Ureter (tissue), 1 donor: Measurements from ENCODE around the gene PARD3. TPM values are rescaled to one million over a fixed set of nuclear protein-coding genes. Genes with fewer than 3 reads are reported as not detected.

Experiments used
- DNase-seq: peaks from one replicate; pipeline ENCODE4 v3.0.0-alpha.2; 2020; ENCODE audit warnings: low spot score
- total RNA-seq: library from RNA; stranded (reverse); gene quantifications from one replicate; pipeline ENCODE4 v1.2.4, GENCODE V29; 2023
- donor health status: DM: yes; HTN: yes; CAD: no.

PARD3 gene
- total RNA-seq, 1 donor from 2014 or later = 73.5 TPM

GRCh38 chr10:34160595-34160994, 654.5 kb downstream of the PARD3 start:
- no peak for DNase-seq

- DNase-seq = no peak
Observed at GRCh38 chr10:34157501-34157900, 657.6 kb downstream of the PARD3 start.

DNA sequence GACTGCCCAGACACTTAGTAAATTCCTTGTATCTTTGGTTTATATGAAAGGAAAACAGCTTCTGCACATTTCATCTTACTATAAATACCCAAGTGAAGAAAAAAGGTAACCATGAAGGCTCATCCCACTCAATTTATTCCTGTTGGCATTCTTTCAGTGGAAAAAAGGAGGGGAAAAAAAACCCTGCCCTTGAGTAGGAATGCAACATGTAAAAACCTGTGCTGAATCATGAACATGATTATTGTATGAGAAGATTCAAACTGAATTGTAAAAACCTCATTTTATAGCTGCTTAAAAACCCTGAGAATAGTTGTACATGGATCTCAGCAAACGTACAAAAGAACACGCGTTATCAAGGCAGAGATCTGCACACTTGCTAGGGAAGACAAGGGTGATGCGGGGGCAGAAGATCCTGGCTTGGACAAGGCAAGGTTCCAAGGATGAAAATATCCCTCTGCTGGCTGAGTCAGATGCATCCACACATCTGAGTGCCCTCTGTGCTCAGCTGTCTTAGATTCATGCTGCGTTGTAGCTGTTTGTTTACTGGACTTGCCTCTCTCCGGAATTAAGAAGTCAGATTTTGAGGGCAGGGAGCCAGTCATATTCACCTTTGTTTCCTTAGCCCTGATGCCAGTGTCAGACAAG, 658.2 kb downstream of the PARD3 start:
- no peak for DNase-seq

DNA sequence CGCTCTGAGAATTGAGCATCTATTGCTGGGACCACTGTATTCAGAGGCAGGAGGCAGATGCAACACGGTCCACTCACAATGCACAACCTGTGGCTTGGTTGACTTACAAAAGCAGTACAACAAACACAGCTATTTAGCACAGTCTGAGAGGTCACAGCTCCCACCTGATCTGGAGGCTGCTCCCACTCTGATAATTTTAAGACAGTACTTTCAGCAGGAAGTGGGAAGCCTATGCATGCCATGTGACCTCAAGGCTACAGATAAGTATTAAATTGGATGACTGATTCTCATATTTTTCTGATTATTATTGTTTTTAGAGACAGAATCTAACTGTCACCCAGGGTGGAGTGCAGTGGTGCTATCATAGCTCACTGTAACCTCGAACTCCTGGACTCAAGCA, 659.3 kb downstream of the PARD3 start:
- DNase-seq = no peak

- DNase-seq = no peak
Observed at GRCh38 chr10:34154383-34154900, 660.7 kb downstream of the PARD3 start.

DNA sequence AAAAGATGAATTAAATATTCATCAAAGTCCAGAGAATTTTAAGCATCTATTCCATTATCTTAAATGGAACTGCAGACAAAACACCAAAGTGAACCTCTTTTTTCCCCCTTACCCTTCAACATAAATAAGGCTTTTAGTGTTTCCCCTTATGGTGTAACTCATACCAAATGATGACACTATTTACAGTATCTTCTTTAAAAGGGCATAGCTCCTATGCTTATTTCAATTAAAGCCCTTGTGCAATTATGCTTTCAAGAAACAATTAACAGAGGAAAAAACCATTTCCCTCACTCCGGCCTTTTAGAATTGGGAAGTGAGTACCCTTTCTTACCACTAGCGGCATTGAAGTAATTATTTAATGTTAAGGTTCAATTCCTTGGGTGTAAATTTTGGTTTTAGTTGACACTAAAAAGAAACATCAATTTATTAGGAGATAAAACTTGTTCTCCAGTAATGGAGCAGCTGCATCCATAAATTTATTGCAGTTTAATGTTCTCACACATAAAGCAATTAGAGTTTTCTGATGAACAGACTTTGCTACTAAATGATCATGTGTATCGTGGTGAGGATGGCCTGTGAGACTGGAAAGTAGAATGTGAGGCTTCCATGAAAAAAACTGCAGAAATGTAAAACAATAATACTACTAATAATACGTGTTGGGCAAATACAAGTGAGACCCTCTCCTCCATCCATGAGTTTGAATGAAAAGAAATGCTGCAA, 661.3 kb downstream of the PARD3 start:
- DNase-seq = no peak

DNA sequence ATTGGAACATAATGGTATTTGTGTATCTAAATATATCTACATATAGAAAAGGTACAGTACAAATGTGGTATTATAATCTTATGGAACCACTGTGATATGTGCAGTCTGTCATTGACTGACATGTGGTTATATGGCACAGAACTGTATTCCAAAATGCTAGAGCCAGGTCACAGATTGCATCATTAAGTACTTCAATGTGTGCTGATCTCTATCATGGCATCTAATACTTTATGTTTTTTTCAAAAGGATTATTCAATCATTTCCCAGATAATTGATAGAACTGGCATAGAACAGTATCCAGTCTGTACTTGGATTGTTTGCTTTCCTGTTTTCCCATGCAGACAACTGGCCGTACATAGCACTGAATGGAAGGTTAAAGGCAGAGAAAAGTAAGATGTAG, 662.7 kb downstream of the PARD3 start:
- no peak for DNase-seq

DNA sequence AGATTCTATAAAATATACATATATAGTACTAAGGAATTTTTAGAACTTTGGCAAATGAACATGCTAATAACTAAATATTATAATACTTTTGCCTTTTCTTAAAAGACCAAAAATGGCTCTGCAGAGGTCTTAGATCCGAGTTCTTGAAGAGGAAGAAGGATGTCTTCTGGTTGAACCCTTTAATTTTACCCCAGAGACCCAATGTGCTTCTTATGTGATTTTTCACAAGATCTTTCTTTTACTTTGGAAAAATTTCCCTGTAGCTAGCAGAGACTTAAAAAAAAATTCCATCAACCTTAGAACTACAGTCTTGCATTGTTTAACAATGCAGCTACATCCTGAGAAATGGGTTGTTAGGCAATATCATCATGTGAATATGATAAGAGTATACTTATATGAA, 663.2 kb downstream of the PARD3 start:
- DNase-seq = no peak

- no peak for DNase-seq
Observed at GRCh38 chr10:34151481-34151880, 663.6 kb downstream of the PARD3 start.

DNA sequence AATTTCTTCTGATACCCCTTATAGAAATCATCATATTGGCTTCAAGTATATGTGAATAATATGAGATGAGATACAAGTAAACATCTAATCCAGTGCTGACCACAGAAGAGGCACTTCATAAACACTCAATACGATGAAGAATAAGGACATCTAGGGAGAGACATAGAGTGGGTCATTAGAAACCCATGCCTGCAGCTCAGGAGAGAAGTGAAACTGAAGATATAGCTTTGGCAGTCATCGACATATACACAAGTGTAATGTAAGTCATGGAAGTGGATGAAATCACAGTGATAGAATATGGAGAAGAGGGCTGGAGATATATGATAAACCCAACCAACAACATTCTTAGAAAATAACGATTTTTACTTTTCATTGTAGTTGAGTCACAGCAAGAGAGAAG, 665.0 kb downstream of the PARD3 start:
- no peak for DNase-seq

- DNase-seq = no peak
Observed at GRCh38 chr10:34148305-34148657, 666.8 kb downstream of the PARD3 start.

GRCh38 chr10:34147641-34148304, 667.3 kb downstream of the PARD3 start:
- no peak for DNase-seq

- no peak for DNase-seq
Observed at GRCh38 chr10:34145715-34146114, 669.4 kb downstream of the PARD3 start.

- no peak for DNase-seq
Observed at GRCh38 chr10:34143466-34143865, 671.6 kb downstream of the PARD3 start.

- DNase-seq = no peak
Observed at GRCh38 chr10:34141032-34141680, 673.9 kb downstream of the PARD3 start.

DNA sequence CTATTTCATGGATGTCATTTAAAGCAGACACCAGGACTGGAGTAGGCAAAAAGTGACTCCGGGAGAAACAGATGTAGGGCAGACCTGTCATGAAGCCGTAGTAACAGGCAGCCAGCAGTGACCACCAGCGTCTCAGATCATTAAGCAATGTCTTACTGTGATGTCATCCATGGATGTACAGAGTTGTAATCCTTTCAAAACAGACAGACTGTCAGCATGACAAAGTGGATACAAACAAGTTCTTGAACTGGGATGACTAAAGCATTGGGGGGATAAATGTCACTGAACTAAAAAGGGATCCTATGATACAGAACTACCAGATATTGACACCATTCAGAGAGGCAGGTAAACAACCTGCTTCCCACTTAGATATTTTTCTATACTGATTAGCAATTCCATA, 675.5 kb downstream of the PARD3 start:
- DNase-seq = no peak

- DNase-seq = no peak
Observed at GRCh38 chr10:34137955-34138354, 677.1 kb downstream of the PARD3 start.

DNA sequence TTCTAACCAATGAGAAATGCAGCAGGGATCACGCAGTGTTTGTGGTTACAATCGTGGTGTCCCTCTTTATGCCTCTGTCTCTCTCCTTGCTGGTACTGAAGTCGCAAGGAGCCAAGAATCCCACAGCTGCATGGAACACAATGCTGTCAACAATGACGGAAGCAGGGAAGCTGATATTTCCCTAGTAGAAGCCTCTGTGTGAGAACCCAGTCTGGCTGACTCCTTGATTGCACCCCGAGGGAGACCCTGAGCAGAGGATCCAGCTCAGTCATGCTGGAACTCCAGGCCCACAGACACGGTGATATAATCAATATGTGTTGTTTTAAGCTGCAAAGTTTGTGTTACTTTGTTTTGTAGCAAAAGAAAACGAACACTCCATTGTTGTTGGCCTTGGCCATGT, 677.9 kb downstream of the PARD3 start:
- no peak for DNase-seq

- DNase-seq = no peak
Observed at GRCh38 chr10:34135515-34135914, 679.6 kb downstream of the PARD3 start.

DNA sequence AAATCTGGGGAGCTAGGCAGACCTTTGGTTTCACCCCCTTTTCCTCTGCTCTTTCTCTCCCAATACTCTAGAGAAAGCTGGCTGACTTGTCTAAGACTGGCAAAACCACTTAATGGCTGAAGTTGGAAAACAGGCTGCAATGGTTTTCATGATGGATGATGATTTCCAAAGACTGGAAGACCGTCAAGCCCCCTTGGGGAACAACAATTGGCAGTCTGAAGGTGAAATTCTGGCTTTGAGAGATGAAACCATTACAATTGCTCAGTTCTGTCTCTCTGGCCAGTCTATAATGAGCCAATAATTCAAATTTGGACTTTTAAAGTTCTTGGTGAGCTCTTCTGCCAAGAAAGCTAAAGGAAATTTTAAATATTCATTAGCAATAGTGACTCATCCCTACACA, 680.5 kb downstream of the PARD3 start:
- no peak for DNase-seq

- DNase-seq = no peak
Observed at GRCh38 chr10:34133406-34133805, 681.7 kb downstream of the PARD3 start.

DNA sequence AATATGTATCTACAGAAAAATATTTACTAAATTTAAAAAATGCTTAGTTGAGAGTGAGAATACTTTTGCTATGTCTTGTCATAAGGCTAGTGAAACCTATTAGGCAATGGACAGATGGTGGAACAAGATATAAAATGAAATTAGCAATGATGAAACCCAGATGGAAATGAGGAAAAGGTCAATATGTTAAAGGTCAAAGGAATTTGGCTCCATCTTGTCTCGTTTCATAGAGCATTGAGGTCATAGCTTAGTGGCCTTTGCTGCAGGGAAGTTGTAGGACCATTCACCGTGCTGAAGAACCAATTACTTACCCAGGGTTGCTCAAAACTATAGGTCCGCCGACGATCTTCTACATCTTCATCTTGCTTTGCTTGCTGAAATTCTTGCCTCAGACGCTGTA, 683.9 kb downstream of the PARD3 start:
- no peak for DNase-seq

GRCh38 chr10:34127676-34128075, 687.4 kb downstream of the PARD3 start:
- no peak for DNase-seq
